TTC549 (cell line): ENCODE data around the gene EP400.

ENCODE experiments used
- FAIRE-seq: peaks from 2 replicates; lab custom pipeline; 2012; peaks lifted over from hg19 to GRCh38; lab: Jason Lieb, UNC

The EP400 gene

GRCh38 chr12:132020292-132020691 is 70.5 kb downstream of the EP400 start:
- no peak for FAIRE-seq

GRCh38 chr12:132021031-132021871 is 71.5 kb downstream of the EP400 start:
- FAIRE-seq, result no peak

- FAIRE-seq, result no peak
Observed at GRCh38 chr12:132021965-132022364, 72.2 kb downstream of the EP400 start.

GRCh38 chr12:132023658-132024057 is 73.9 kb downstream of the EP400 start:
- FAIRE-seq, result no peak

GRCh38 chr12:132024758-132025157 is 75.0 kb downstream of the EP400 start:
- FAIRE-seq, result no peak

- no peak for FAIRE-seq
Observed at GRCh38 chr12:132025526-132025925, 75.8 kb downstream of the EP400 start.

- FAIRE-seq, result no peak
Observed at GRCh38 chr12:132026061-132026795, 76.5 kb downstream of the EP400 start.

GRCh38 chr12:132026796-132027500 is 77.2 kb downstream of the EP400 start:
- no peak for FAIRE-seq

- no peak for FAIRE-seq
Observed at GRCh38 chr12:132027636-132028035, 77.9 kb downstream of the EP400 start.

- no peak for FAIRE-seq
Observed at GRCh38 chr12:132028111-132028510, 78.4 kb downstream of the EP400 start.

GRCh38 chr12:132029503-132030300 is 80.0 kb downstream of the EP400 start:
- FAIRE-seq, result no peak

- no peak for FAIRE-seq
Observed at GRCh38 chr12:132030367-132031038, 80.8 kb downstream of the EP400 start.

- no peak for FAIRE-seq
Observed at GRCh38 chr12:132033627-132034026, 83.9 kb downstream of the EP400 start.

- no peak for FAIRE-seq
Observed at GRCh38 chr12:132036063-132036683, 86.4 kb downstream of the EP400 start.

GRCh38 chr12:132040906-132041606 is 91.3 kb downstream of the EP400 start:
- no peak for FAIRE-seq

GRCh38 chr12:132043216-132043615 is 93.5 kb downstream of the EP400 start:
- no peak for FAIRE-seq

- no peak for FAIRE-seq
Observed at GRCh38 chr12:132043770-132044467, 94.2 kb downstream of the EP400 start.

GRCh38 chr12:132044661-132045412 is 95.1 kb downstream of the EP400 start:
- FAIRE-seq, result no peak

- FAIRE-seq, result no peak
Observed at GRCh38 chr12:132045751-132046150, 96.0 kb downstream of the EP400 start.
